Neuronal stem cell (in vitro differentiated cells): ENCODE results near the gene SKIDA1.

ENCODE experiments used
- DNase-seq: peaks from one replicate; pipeline ENCODE4 v3.0.0-alpha.2; 2013; ENCODE audit warnings: low spot score
- H2AFZ ChIP-seq: one replicate; pipeline ENCODE4 v1.6.1; 2013; ENCODE audit warnings: mild to moderate bottlenecking, low read length, inconsistent platforms
- H2AK5ac ChIP-seq: 2 replicates; pipeline ENCODE4 v1.6.1; 2013; ENCODE audit warnings: low read depth, mild to moderate bottlenecking, inconsistent platforms, low read length, moderate library complexity, mixed read lengths
- H2BK120ac ChIP-seq: 2 replicates; pipeline ENCODE4 v1.6.1; 2013; ENCODE audit warnings: low read depth, mild to moderate bottlenecking, inconsistent platforms, low read length, moderate library complexity, mixed read lengths
- H2BK12ac ChIP-seq: one replicate; pipeline ENCODE4 v1.6.1; 2013; ENCODE audit warnings: low read length, inconsistent platforms
- H2BK15ac ChIP-seq: 2 replicates; pipeline ENCODE4 v1.6.1; 2013; ENCODE audit warnings: mild to moderate bottlenecking, low read length, inconsistent platforms, mixed read lengths
- H2BK5ac ChIP-seq: one replicate; pipeline ENCODE4 v1.6.1; 2013; ENCODE audit warnings: inconsistent platforms, mild to moderate bottlenecking, low read length, moderate library complexity
- H3K14ac ChIP-seq: one replicate; pipeline ENCODE4 v1.6.1; 2013; ENCODE audit warnings: low read length, inconsistent platforms
- H3K18ac ChIP-seq: 2 replicates; pipeline ENCODE4 v1.6.1; 2013; ENCODE audit warnings: low read length, inconsistent platforms
- H3K23ac ChIP-seq: 2 replicates; pipeline ENCODE4 v1.6.1; 2013; ENCODE audit warnings: low read depth, mild to moderate bottlenecking, mixed read lengths, low read length, inconsistent platforms; ENCODE audit not compliant: poor library complexity
- H3K27ac ChIP-seq: replicated peaks from 3 replicates; pipeline ENCODE4 v1.5.1; 2013; ENCODE audit warnings: low read length, inconsistent platforms
- H3K27me3 ChIP-seq, 3 experiments: 2 replicates each; pipeline ENCODE4 v1.6.1; 2013; ENCODE audit warnings: low read length in 3 of 3, mild to moderate bottlenecking in 2 of 3, inconsistent platforms in 1 of 3, low read depth in 1 of 3, mixed read lengths in 1 of 3, moderate library complexity in 1 of 3; ENCODE audit not compliant: control insufficient read depth in 3 of 3, insufficient read depth in 3 of 3
- H3K36me3 ChIP-seq, 2 donors: replicated peaks in 1 of 2; 2 replicates each; pipeline ENCODE4 v1.6.1; 2013; ENCODE audit warnings: low read length in 2 of 2; ENCODE audit not compliant: control insufficient read depth in 2 of 2, insufficient read depth in 2 of 2
- H3K4ac ChIP-seq: 2 replicates; pipeline ENCODE4 v1.6.1; 2013; ENCODE audit warnings: inconsistent platforms, mild to moderate bottlenecking, low read length, moderate library complexity
- H3K4me1 ChIP-seq, 2 donors: 1 replicate in 1 of 2; 2 replicates in 1 of 2; pipeline ENCODE4 v1.6.1; 2013; ENCODE audit warnings: low read length in 2 of 2, low read depth in 1 of 2; ENCODE audit not compliant: control insufficient read depth in 2 of 2, insufficient read depth in 1 of 2
- H3K4me2 ChIP-seq: one replicate; pipeline ENCODE4 v1.6.1; 2013; ENCODE audit warnings: mild to moderate bottlenecking, low read length, inconsistent platforms; ENCODE audit not compliant: insufficient read depth, poor library complexity, severe bottlenecking
- H3K4me3 ChIP-seq, 2 donors: 2 replicates each; pipeline ENCODE4 v1.5.1; 2013; ENCODE audit warnings: low read length in 2 of 2, mild to moderate bottlenecking in 2 of 2, inconsistent platforms in 1 of 2, moderate library complexity in 1 of 2
- H3K79me1 ChIP-seq: one replicate; pipeline ENCODE4 v1.6.1; 2013; ENCODE audit warnings: low read depth, mild to moderate bottlenecking, inconsistent platforms, low read length, moderate library complexity
- H3K9ac ChIP-seq: one replicate; pipeline ENCODE4 v1.6.1; 2013; ENCODE audit warnings: mild to moderate bottlenecking, low read depth, low read length, inconsistent platforms; ENCODE audit not compliant: poor library complexity
- H3K9me3 ChIP-seq, 2 donors: replicated peaks in 1 of 2; 2 replicates each; pipeline versions ENCODE3 to v1.6.1; 2013; ENCODE audit warnings: low read length in 2 of 2, mild to moderate bottlenecking in 2 of 2, inconsistent platforms in 1 of 2, low read depth in 1 of 2, mixed read lengths in 1 of 2, moderate library complexity in 1 of 2; ENCODE audit not compliant: control insufficient read depth in 2 of 2, insufficient read depth in 1 of 2
- H4K8ac ChIP-seq: one replicate; pipeline ENCODE4 v1.6.1; 2013; ENCODE audit warnings: low read depth, mild to moderate bottlenecking, inconsistent platforms, low read length, moderate library complexity
- H4K91ac ChIP-seq: one replicate; pipeline ENCODE4 v1.6.1; 2013; ENCODE audit warnings: low read length, low read depth, mild to moderate bottlenecking, inconsistent platforms; ENCODE audit not compliant: poor library complexity
- whole genome bisulfite sequencing, 2 donors: extraction: QIAGEN DNeasy Blood & Tissue Kit; methylation state at CpG; one replicate each; pipeline ENCODE4 v1.1.7; 2013; ENCODE audit warnings: missing lambda C conversion rate in 2 of 2, mixed read lengths in 1 of 2; ENCODE audit not compliant: insufficient read length in 2 of 2, insufficient replicate concordance in 1 of 2; ENCODE audit errors: extremely low coverage in 2 of 2; 5-methylcytosine and 5-hydroxymethylcytosine counted together

Gene SKIDA1

GRCh38 chr10:21534604-21535493 lies 9.4 kb upstream of the SKIDA1 start:
- Histone ChIP-seq H3K9me3 (no peaks in the 10 kb centered on the region), H3K23ac (peak overlapping the region; percentile 73), H3K4ac (no peak overlapping the region), H2AK5ac (peak overlapping the region; percentile 28), H3K27me3 (no peaks in the 10 kb centered on the region), H3K36me3 (peaks cover 4 to 40% of the 10 kb centered on the region in 2 donors), H2BK12ac (peak overlapping the region; percentile 73), H3K14ac (peak overlapping the region; percentile 82), H2BK120ac (peak overlapping the region; percentile 31), H2BK15ac (peak overlapping the region; percentile 33), H2BK5ac (peak overlapping the region; percentile 75), H3K4me1 (peaks cover 3 to 26% of the 10 kb centered on the region in 2 donors), H2AFZ (peak overlapping the region; percentile 82), H4K91ac (no peak overlapping the region), H3K9ac (peak overlapping the region; percentile 93), H3K4me2 (peak overlapping the region; percentile 89), H3K27ac (peak overlapping the region; percentile 77), H4K8ac (no peak overlapping the region), H3K18ac (peak overlapping the region; percentile 96), H3K79me1 (peaks cover 7% of the 10 kb centered on the region), H3K4me3 (peak overlapping the region; percentile 87 to 95)
- whole genome bisulfite sequencing, 2 donors: no CpG with 5 or more reads among the region's 96 CpGs
- no peak for DNase-seq

GRCh38 chr10:21534280-21534586 lies 8.8 kb upstream of the SKIDA1 start:
- no CpG with 5 or more reads among the region's 26 CpGs for WGBS, 2 donors
- Histone ChIP-seq H3K27ac (peak overlapping the region; percentile 77), H2BK12ac (no peak overlapping the region), H2BK120ac (no peak overlapping the region), H3K14ac (no peak overlapping the region), H3K27me3 (no peaks in the 10 kb centered on the region), H2AK5ac (no peak overlapping the region), H3K4ac (no peak overlapping the region), H3K23ac (peak overlapping the region; percentile 25), H2AFZ (no peak overlapping the region), H3K4me1 (peaks cover 3 to 32% of the 10 kb centered on the region in 2 donors), H4K8ac (no peak overlapping the region), H4K91ac (no peak overlapping the region), H3K4me3 (peak overlapping the region; percentile 87 to 95), H3K9me3 (no peaks in the 10 kb centered on the region), H3K9ac (peak overlapping the region; percentile 4), H3K18ac (no peak overlapping the region), H2BK15ac (peak overlapping the region; percentile 33), H3K36me3 (peaks cover 2 to 34% of the 10 kb centered on the region in 2 donors), H2BK5ac (no peak overlapping the region), H3K4me2 (peak overlapping the region; percentile 89), H3K79me1 (peaks cover 7% of the 10 kb centered on the region)
- no peak for DNase-seq

DNA sequence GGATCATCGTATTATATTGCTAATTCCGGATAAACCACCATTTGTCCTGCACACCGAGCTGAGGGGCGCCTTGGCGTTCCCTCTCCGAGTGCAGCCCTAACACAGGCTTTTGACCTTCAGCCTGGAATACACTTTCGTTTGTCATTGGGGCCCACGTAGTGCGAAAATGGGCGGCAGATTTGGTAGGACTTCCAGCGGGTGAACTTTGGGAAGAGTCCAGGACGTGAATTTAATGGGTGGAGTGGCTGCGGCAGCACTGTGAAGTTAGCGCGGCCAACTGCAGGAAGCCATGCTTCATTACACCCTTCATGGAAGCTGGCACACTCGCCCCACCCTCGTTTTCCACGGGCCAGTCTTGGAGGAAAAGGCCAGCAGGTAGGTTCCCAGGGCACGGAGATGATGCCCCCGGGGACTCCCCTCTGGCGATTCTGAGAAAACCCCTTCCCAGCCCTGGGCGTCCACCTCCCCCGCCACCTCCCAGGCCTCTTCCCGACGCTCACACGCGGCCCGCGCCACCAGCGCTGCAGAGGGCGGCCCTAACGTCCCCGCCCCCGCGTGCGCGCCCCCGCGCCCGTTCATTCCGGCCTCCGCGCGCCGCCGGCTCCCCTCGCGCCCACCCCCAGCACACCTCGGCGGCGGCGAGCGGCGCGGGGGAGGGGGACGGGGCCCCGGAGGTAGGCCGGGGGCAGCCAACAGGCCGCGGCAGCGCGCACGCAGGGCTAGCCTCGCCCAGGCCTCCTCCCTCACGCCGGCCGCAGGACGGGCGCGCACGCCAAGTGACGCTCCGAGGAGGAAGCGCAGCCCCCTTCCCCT lies 8.2 kb upstream of the SKIDA1 start, which contains the start of gene MLLT10:
Gene MLLT10, plus strand, starts transcription at position 766 of the 813 bp plus-strand sequence. CDS start 413 bp downstream, outside the sequence.
- peak within 1 kb of the TSS; percentile 89 for H3K4me2 ChIP-seq
- H2AK5ac ChIP-seq: peak within 1 kb of the TSS; percentile 72
- peak within 1 kb of the TSS; percentile 95 for H3K27ac ChIP-seq
- H2BK5ac ChIP-seq: peak within 1 kb of the TSS; percentile 75
- no peak within 1 kb of the TSS for H3K4ac ChIP-seq
- H3K4me1 ChIP-seq: peaks cover 3 to 33% of the 10 kb centered on the region in 2 donors
- peak within 1 kb of the TSS; percentile 73 for H2BK12ac ChIP-seq
- peaks cover under 1 to 28% of the 10 kb centered on the region in 2 donors for H3K36me3 ChIP-seq
- peak within 1 kb of the TSS; percentile 96 for H3K18ac ChIP-seq
- peak within 1 kb of the TSS; percentile 33 for H2BK15ac ChIP-seq
- no peak within 1 kb of the TSS for H4K91ac ChIP-seq
- H3K9ac ChIP-seq: peak within 1 kb of the TSS; percentile 93
- H4K8ac ChIP-seq: no peak within 1 kb of the TSS
- peak within 1 kb of the TSS; percentile 73 for H3K23ac ChIP-seq
- peak within 1 kb of the TSS; percentile 87 to 95 for H3K4me3 ChIP-seq
- H3K27me3 ChIP-seq: no peaks in the 10 kb centered on the region
- no peaks in the 10 kb centered on the region for H3K9me3 ChIP-seq
- peak within 1 kb of the TSS; percentile 82 for H3K14ac ChIP-seq
- peak; percentile 95 for DNase-seq
- WGBS, 2 donors: no CpG with 5 or more reads among the region's 74 CpGs
- H3K79me1 ChIP-seq: peaks cover 7% of the 10 kb centered on the region
- H2BK120ac ChIP-seq: peak within 1 kb of the TSS; percentile 31
- H2AFZ ChIP-seq: peak within 1 kb of the TSS; percentile 82
